ENCODE measurements around the gene DNAJA1. TPM values are rescaled to one million over a fixed set of nuclear protein-coding genes. Genes with fewer than 3 reads are reported as not detected.
A peak's percentile ranks its signal among the peaks of the same experiment; 100 is the strongest.

DNAJA1 gene
- total RNA-seq (2022) (58.2 and 82.7 TPM in 2 replicates), Bru-seq, nascent RNA (percentile 89 among the genes with signal in this experiment), BruChase-seq, experiment 1, labeled RNA remaining after a 6-hour chase (percentile 97 among the genes with signal in this experiment), BruChase-seq, experiment 2, labeled RNA remaining after a 2-hour chase (percentile 93 among the genes with signal in this experiment)
- long read RNA-seq, transcript DNAJA1-201 (9 exons, 2,381 nt): major isoform, 136 of 152 reads
- long read RNA-seq, partial matches to known transcripts: 6 of 152 reads
- long read RNA-seq, other reads (novel, unspliced or antisense): 10 of 152 reads

DNA sequence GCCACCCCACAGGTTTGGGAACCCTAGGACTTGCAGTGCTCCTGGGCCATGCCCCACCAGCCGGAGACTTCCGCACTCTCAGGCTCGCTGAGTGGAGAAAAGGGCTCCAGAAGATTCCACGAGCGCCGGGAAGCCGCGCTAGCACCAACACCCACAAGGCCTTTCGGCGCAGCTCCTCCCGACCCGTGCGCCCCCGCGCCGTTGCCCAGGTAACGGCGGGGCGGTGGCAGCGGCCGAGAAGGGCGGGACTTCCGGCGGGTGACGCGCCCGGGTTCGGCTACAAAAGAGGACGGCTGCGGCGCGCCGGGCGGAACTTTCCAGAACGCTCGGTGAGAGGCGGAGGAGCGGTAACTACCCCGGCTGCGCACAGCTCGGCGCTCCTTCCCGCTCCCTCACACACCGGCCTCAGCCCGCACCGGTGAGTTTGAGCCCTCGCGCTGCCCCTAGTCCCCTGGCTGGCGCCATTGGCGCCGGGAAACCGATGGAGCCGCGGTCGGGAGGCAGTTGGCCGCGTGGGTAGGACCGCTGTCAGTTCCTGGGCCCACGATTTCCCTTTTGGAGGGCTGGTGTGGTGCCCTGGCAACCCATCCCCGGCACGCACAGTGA, at the start of gene DNAJA1:
TSS of gene DNAJA1 (plus strand) at position 308 of the 606 bp plus-strand sequence. CDS start 1,212 bp downstream, outside the sequence.
- H3K4me3 Mint-ChIP-seq (ENCODE audit: unreplicated experiment): peak within 1 kb of the TSS; percentile 93

DNA sequence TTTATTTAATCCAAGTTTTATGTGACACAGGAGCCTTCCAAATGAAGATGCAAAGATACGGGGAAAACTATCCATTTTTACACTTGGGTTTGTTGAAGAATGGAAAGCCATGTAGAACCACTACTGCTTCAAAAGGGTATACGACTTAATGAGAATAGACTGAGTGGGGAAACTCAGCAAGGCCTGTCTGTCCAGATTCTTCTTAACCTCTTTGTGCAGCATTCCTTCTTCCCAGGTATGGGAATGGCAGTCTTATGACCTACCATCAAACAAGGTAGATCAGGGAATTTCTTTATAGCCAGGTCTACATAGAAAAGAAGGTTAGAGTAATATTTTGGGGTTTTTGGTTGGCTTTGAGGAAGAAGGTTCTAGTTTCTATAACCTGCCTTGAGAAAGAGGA, 47.0 kb upstream of the DNAJA1 start:
- intact Hi-C loops (cut with micrococcal nuclease): no loop called here
- Mint-ChIP-seq H3K9me3 (ENCODE audit: unreplicated experiment) (no peaks in the 10 kb centered on the region), H3K36me3 (ENCODE audit: insufficient read depth, unreplicated experiment) (peaks cover 63% of the 10 kb centered on the region), H3K27ac (ENCODE audit: low read depth, unreplicated experiment) (peak overlapping the region; percentile 23), H3K4me1 (ENCODE audit: insufficient read depth, unreplicated experiment) (no peaks in the 10 kb centered on the region), H3K4me3 (ENCODE audit: unreplicated experiment) (no peak overlapping the region), H3K27me3 (ENCODE audit: insufficient read depth, unreplicated experiment) (no peaks in the 10 kb centered on the region)
- no peak for DNase-seq (ENCODE audit: unreplicated experiment)
- ChIA-PET POLR2A (interaction anchor here (0.7 to 1.0 kb wide), 2 partner anchors 440 to 471 kb away, joined by 3 read pairs; no protein-coding TSS in a partner anchor), CTCF (interaction anchor here (1.7 to 3.8 kb wide), 2 partner anchors 389 to 398 kb away, joined by 11 to 22 read pairs; no protein-coding TSS in a partner anchor)
- BruUV-seq (replicated peaks): no TSS peak
- TF ChIP-seq, protein P1, sequence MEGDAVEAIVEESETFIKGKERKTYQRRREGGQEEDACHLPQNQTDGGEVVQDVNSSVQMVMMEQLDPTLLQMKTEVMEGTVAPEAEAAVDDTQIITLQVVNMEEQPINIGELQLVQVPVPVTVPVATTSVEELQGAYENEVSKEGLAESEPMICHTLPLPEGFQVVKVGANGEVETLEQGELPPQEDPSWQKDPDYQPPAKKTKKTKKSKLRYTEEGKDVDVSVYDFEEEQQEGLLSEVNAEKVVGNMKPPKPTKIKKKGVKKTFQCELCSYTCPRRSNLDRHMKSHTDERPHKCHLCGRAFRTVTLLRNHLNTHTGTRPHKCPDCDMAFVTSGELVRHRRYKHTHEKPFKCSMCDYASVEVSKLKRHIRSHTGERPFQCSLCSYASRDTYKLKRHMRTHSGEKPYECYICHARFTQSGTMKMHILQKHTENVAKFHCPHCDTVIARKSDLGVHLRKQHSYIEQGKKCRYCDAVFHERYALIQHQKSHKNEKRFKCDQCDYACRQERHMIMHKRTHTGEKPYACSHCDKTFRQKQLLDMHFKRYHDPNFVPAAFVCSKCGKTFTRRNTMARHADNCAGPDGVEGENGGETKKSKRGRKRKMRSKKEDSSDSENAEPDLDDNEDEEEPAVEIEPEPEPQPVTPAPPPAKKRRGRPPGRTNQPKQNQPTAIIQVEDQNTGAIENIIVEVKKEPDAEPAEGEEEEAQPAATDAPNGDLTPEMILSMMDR (IDR thresholded peaks at IDR 0.05; ENCODE audit: unreplicated experiment): no peak

More for the DNA sequence above, at the start of gene DNAJA1:
- CTCF ChIA-PET: interaction anchor here (0.6 to 1.1 kb wide), 3 partner anchors 14 to 1906 kb away, joined by 3 read pairs; no protein-coding TSS in a partner anchor
- Mint-ChIP-seq H3K27me3 (ENCODE audit: insufficient read depth, unreplicated experiment) (no peaks in the 10 kb centered on the region), H3K36me3 (ENCODE audit: insufficient read depth, unreplicated experiment) (peaks cover 74% of the 10 kb centered on the region), H3K9me3 (ENCODE audit: unreplicated experiment) (no peaks in the 10 kb centered on the region), H3K4me1 (ENCODE audit: insufficient read depth, unreplicated experiment) (peaks cover 41% of the 10 kb centered on the region), H3K27ac (ENCODE audit: low read depth, unreplicated experiment) (peak within 1 kb of the TSS; percentile 94)
- POLR2A ChIA-PET: interaction anchor here (0.5 to 9.6 kb wide), 43 partner anchors 11 to 1020 kb away, joined by 3 to 153 read pairs (median 4); partner anchors contain the start of genes APTX, BAG1, NDUFB6 and NFX1
- no TSS peak for BruUV-seq (replicated peaks)
- TF ChIP-seq, protein P1 (IDR thresholded peaks at IDR 0.05; ENCODE audit: unreplicated experiment): no peak
- intact Hi-C loops (cut with micrococcal nuclease): loop anchor here (2.0 kb wide), 1 partner anchor 24 kb away; the partner anchor contains the start of gene APTX
- peak; percentile 93 for DNase-seq (ENCODE audit: unreplicated experiment)

DNA sequence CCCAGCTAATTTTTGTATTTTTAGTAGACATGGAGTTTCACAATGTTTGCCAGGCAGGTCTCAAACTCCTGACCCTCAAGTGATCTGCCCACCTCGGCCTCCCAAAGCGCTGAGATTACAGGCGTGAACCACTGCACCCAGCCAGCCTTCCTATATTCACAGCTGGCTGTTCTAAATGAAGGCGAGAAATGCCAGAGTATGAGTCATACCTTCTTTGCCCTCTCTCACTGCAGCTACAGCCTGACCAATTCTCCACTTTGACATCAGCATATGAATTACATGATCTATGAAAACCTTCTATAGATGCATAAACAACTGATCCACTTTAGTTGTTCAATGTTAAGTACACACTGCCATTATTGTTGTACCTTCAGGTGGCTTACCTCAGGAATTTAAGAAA, 38.1 kb upstream of the DNAJA1 start:
- TF ChIP-seq, protein P1 (IDR thresholded peaks at IDR 0.05; ENCODE audit: unreplicated experiment): no peak
- BruUV-seq (replicated peaks): no TSS peak
- peak; percentile 14 for DNase-seq (ENCODE audit: unreplicated experiment)
- ChIA-PET POLR2A (interaction anchor here (1.5 kb wide), 1 partner anchor 11 kb away, joined by 3 read pairs; no protein-coding TSS in a partner anchor), CTCF (interaction anchor here (0.6 to 2.6 kb wide), 5 partner anchors 14 to 590 kb away, joined by 3 to 9 read pairs (median 4); no protein-coding TSS in a partner anchor)
- intact Hi-C loops (cut with micrococcal nuclease): no loop called here
- Mint-ChIP-seq H3K9me3 (ENCODE audit: unreplicated experiment) (no peaks in the 10 kb centered on the region), H3K27me3 (ENCODE audit: insufficient read depth, unreplicated experiment) (no peaks in the 10 kb centered on the region), H3K27ac (ENCODE audit: low read depth, unreplicated experiment) (no peak overlapping the region), H3K4me3 (ENCODE audit: unreplicated experiment) (no peak overlapping the region), H3K4me1 (ENCODE audit: insufficient read depth, unreplicated experiment) (peaks cover 6% of the 10 kb centered on the region), H3K36me3 (ENCODE audit: insufficient read depth, unreplicated experiment) (peaks cover 88% of the 10 kb centered on the region)

DNA sequence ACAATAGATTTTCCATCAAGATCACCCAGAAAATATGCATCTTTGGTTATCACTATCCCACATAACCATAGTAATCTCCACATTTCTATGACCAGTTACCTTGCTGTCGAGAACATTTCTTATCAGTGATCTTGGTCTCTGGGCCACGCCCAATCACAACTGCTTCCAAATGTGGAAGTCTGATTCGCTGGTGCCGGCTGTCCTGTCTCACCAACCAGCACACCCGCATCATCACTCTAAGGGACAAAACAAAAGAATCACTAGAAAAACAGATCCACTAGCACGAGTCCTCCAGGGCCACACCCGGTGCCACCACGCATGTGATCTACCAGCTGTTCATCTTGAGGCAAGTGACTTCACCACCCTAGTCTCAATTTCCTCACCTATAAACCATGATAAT, 35.4 kb upstream of the DNAJA1 start:
- TF ChIP-seq, protein P1 (IDR thresholded peaks at IDR 0.05; ENCODE audit: unreplicated experiment): no peak
- H3K9me3 Mint-ChIP-seq (ENCODE audit: unreplicated experiment): no peaks in the 10 kb centered on the region
- DNase-seq (ENCODE audit: unreplicated experiment): no peak
- intact Hi-C loops (cut with micrococcal nuclease): no loop called here
- ChIA-PET POLR2A (interaction anchor here (0.6 kb wide), 1 partner anchor 595 kb away, joined by 3 read pairs; no protein-coding TSS in a partner anchor), CTCF (no interaction called here)
- H3K27ac Mint-ChIP-seq (ENCODE audit: low read depth, unreplicated experiment): peak overlapping the region; percentile 47
- no peaks in the 10 kb centered on the region for H3K27me3 Mint-ChIP-seq (ENCODE audit: insufficient read depth, unreplicated experiment)
- BruUV-seq (replicated peaks): no TSS peak
- H3K36me3 Mint-ChIP-seq (ENCODE audit: insufficient read depth, unreplicated experiment): peaks cover 87% of the 10 kb centered on the region
- H3K4me1 Mint-ChIP-seq (ENCODE audit: insufficient read depth, unreplicated experiment): peaks cover 6% of the 10 kb centered on the region
- no peak overlapping the region for H3K4me3 Mint-ChIP-seq (ENCODE audit: unreplicated experiment)

Measured in MCF 10A (cell line).